GM21360 (cell line): ENCODE measurements around the gene FFAR3.

Source experiments
- ATAC-seq: cut with Tn5 transposase; IDR thresholded peaks from one replicate; pipeline ENCODE4 v1.9.1; 2021; ENCODE audit warnings: mild to moderate bottlenecking, moderate library complexity; ENCODE audit not compliant: unreplicated experiment

Gene FFAR3

DNA sequence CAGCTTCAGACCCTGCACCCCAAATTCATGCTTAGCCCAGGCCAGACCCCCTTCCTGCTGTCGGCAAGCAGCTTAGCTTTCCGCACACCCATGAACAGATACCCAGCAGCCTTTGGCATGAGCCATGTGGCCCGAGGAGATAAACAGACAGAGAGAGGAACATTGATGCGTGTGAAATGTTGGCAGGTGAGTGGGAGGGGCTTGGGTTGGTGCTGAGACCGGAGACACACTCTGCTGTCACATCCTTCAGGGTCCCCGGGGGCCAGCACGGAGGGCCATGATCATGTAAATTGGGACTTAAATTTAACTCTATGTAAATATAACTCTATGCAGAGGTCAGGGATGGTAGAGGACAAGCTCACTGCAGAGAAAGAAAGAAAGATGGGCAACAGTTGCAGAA, 27.8 kb upstream of the FFAR3 start:
- ATAC-seq = no peak

GRCh38 chr19:35331551-35332214, 26.6 kb upstream of the FFAR3 start:
- ATAC-seq = no peak

GRCh38 chr19:35332817-35333216, 25.4 kb upstream of the FFAR3 start:
- no peak for ATAC-seq

DNA sequence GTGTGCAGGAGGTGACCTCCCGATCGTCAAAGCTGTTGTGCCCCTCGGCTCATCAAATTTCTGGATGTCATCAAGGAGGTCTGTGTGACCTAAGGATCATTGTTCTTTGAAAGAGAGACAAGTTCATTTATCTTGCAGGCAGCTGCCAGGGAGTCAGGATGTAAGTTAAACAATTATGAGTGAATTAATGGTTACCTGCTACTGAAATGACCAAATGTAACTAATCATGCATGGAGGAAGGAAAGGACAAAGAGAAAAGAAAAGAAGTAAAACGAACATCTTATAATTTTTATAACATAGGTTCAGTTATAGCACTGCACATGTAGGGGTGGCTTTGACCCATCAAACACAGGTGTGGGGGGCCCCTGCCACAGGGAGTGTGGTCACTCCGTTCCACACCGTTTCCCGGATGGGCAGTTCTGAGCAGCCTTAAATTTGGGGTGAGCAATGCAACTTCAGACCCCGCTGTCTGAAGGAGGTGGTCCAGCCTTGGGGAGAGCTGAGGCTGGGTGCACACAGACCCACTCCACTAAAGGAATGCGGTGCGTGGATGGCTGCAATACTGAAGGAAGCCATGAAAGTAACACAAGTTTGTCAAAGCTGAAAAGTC, 24.0 kb upstream of the FFAR3 start:
- no peak for ATAC-seq

DNA sequence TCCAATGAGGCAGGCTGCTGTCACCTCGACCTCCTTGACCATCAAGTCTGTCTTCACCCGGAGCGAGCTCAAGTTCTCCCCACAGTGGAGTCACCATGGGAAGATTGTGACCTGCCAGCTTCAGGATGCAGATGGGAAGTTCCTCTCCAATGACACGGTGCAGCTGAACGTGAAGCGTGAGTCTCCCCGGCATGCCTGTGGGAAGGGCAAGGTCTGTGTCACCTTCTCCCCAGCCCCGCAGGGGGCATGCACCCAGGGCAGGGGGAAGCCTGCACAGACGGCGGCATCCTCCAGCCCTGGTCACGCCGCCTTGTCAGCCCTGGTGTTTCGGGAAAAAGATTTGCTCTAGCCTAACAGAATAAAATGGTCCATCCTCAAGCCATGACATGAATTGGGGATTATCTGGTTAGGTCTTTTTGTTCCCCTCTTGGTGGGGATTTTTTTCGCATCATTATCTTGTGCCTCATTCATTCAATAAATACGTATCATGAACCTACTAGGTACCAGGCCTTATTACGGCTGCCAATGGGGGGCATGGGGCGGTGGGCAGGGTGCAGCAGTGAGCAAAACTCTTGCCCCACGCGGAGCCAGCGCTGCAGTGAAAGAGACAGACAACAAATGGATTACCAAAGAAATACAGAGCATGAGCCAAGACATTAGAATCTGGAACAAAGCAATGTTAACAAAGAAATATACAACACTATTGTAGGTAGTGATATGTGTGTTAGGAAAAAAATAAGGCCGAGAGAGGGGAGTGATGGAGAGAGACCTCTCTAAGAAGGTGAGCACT, 21.9 kb upstream of the FFAR3 start:
- no peak for ATAC-seq

- no peak for ATAC-seq
These were observed 20.9 kb upstream of the FFAR3 start for GRCh38 chr19:35337097-35337983.

GRCh38 chr19:35337984-35338296, 20.3 kb upstream of the FFAR3 start:
- no peak for ATAC-seq

DNA sequence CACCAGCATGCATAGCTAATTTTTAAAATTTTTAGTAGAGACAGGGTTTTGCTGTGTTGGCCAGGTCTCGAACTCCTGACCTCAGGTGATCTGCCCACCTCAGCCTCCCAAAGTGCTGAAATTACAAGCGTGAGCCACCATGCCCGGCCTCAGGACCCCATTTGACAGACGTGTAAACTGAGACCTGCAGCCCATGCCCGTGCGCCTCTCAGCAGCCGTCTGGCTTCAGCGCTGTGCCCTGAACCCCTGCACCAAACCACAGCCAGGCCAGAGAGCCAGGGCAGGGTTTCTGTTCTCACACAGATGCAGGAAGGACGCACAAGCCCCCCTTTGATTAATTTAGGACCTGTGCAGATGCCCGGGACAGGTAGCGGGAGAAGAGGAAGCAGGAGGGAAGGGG, 17.8 kb upstream of the FFAR3 start:
- no peak for ATAC-seq

DNA sequence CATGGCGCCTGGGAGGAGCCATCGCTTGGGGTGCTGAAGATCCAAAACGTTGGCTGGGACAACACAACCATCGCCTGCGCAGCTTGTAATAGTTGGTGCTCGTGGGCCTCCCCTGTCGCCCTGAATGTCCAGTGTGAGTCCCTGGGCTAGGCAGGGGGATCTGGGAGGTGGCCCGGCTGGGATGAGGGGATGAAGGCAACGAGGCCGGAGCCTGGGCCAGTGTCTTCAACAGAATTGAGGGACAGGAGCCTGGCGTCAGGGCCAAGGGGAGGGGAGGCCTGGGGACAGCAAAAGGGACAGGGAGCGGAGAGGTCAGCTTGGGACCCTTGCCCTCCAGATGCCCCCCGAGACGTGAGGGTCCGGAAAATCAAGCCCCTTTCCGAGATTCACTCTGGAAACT, 17.3 kb upstream of the FFAR3 start:
- ATAC-seq = no peak

- ATAC-seq = no peak
These were observed 16.6 kb upstream of the FFAR3 start for GRCh38 chr19:35341565-35342225.

DNA sequence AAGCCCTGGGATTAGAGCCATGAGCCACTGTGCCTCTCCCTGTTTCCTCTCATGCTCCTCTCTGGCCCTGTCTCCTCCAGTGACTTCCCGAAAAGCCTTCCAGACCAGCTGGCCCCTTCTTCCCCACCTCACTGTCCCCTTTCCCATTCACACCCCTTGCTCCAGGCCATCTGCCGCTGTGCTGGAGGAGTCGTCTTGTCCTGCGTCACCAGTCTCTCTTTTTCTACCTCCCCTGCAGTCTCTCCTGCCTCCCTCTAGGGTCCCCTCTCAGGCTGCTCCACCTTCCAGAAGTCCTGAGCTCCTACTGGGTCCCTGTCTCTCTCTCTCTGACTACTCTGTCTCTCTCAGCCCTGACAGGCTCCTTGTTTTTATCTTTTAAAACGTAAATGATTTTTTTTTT, 15.8 kb upstream of the FFAR3 start:
- no peak for ATAC-seq

DNA sequence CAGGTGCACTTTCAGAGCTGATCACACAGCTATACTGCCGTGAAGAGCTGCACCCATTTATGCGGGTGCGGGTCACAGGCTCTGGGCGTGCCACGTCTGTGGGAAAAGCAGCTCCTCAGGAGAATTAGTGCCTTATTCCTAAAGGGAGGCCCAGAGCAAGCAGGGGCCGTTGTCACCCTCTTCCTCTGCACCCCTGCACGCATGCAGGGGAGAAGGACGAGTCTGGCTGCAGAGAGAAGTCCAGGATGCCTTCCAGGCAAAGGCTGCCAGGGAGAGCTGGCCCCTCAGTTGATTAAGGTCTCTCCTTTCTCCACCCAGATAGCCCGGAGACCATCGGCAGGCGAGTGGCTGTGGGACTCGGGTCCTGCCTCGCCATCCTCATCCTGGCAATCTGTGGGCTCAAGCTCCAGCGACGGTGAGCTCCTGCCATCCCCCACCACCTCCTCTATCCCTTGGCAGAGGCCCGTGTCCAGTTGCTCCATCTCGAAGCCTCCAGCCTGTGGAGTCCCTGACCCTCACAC, 13.7 kb upstream of the FFAR3 start:
- no peak for ATAC-seq

DNA sequence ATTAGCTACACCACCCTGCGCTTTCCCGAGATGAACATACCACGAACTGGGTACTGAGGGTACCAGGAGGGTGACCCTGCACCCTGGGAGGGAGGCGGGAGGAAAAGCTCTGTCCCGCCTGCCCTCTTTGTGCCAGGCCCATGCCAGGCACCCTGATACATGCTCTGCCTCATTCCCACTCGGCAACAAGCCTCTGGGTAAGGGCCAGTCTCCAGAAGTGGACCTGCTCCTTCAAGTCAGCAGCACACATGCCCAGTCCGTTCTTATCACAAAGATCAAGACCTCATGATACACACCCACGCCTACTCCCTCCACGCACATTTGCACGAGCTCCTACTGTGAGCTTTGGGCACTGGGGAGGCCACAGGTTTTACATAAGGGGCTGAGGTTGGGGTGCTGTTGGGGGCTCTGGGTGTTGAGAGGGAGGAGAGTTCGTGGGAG, 12.6 kb upstream of the FFAR3 start:
- no peak for ATAC-seq

DNA sequence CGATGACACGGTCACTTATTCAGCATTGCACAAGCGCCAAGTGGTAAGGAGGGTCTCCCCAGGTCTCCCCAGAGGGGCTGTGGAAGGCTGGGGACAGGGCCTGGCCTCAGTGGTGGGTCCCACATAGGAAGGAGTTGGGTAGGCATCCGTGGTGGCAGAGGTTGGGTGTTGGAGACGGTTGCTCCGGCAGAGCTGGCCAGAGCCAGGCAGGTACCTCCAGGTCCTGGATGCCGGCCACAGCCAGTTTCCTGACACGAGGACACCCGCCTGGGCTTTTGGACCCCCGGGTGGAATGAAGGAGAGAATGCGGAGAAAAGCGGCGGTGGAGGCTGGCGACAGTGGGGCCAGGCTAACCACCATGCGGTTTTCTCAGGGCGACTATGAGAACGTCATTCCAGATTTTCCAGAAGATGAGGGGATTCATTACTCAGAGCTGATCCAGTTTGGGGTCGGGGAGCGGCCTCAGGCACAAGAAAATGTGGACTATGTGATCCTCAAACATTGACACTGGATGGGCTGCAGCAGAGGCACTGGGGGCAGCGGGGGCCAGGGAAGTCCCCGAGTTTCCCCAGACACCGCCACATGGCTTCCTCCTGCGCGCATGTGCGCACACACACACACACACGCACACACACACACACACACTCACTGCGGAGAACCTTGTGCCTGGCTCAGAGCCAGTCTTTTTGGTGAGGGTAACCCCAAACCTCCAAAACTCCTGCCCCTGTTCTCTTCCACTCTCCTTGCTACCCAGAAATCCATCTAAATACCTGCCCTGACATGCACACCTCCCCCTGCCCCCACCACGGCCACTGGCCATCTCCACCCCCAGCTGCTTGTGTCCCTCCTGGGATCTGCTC, 11.8 kb upstream of the FFAR3 start:
- no peak for ATAC-seq

DNA sequence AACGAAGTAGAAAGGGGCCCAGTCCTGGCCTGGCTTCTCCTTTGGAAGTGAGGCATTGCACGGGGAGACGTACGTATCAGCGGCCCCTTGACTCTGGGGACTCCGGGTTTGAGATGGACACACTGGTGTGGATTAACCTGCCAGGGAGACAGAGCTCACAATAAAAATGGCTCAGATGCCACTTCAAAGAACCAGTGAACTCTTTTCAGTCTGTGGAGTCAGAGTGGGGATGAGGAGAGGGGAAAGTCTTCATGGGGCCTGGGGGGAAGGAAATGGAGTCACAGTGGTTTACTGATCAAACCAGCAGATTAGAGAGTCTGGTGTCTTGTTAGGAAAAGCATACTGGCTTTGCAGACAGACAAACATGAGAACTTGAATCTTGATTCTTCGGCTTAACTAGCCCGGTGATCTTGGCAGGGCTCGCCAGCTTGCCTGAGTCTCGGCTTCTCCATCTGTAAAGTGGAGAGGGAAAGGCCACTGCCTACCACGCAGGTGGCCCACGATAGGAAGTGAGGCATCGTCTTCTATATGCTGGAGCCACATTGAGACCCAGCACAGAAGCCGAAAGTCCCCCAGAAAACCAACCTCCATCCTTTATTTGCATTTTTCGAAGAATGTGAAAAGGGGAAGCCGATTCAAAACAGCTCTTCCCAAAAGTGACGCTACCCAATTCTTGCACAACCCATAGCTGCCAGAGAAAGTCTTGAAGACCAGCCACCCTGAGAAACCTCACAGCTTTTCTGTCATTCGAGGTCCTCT, 10.9 kb upstream of the FFAR3 start, which contains the start of gene FFAR1:
Gene FFAR1 (plus strand): TSS at position 732 of the 759 bp plus-strand sequence. CDS start 3,650 bp downstream, outside the sequence.
- peak; percentile 40 for ATAC-seq

GRCh38 chr19:35347930-35348298, 10.3 kb upstream of the FFAR3 start:
- no peak for ATAC-seq

DNA sequence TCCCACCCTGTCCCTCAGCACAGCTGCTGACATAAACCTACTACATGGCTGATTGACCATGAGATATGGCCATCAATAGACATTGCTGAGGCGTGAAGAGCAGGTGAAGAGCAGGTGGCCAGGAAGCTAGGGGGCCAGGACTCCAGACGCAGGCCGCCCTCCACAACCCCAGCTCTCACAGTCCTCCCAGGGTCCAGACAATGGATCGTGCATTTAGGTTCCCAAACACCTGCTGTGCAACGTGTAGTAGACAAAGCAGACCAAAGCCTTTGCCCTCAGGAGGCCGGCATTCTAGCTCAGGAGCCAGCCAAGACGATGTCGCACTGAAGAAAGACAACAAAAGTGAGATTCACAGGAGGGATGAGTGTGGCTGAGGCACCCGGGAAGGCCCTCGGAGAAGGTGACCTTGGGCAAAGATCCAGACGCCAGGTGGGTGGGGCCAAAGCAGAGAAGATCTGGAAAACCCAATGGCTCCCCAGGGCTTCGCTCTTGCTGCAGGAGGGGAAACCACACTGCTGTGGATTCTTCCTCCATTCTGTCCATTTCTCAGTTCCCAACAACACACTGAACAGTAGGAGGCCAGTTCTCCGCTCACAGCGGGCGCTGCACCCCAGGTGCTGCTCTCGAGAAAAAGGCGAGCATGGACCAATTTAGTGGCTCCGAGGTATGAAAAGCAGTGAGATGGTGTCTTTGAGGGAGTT, 9.2 kb upstream of the FFAR3 start:
- ATAC-seq = no peak
